Islet of Langerhans (tissue), 1 donor: ENCODE results near the gene ROBO4.

Experiments
- FAIRE-seq: peaks from one replicate; lab custom pipeline; 2011; peaks lifted over from hg19 to GRCh38; lab: Jason Lieb, UNC

ROBO4 gene

DNA sequence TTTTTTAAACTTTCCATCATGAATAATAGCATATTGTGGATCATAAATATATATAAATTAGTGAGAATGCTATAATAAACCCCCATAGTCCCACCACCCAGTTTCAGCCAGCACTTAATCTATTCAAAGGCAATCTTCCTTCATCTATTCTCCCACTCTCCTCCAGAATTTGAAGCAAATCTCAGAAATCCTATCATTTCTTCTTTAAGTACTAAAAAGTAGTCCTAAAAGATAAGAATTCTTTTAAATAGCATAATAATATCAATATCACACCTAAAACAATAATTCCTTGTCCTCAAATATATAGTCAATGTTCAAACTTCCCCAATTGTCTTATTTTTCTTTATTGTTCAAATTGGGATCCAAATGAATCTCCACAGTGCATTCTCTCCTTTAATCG is 57.0 kb downstream of the ROBO4 start:
- FAIRE-seq: no peak

DNA sequence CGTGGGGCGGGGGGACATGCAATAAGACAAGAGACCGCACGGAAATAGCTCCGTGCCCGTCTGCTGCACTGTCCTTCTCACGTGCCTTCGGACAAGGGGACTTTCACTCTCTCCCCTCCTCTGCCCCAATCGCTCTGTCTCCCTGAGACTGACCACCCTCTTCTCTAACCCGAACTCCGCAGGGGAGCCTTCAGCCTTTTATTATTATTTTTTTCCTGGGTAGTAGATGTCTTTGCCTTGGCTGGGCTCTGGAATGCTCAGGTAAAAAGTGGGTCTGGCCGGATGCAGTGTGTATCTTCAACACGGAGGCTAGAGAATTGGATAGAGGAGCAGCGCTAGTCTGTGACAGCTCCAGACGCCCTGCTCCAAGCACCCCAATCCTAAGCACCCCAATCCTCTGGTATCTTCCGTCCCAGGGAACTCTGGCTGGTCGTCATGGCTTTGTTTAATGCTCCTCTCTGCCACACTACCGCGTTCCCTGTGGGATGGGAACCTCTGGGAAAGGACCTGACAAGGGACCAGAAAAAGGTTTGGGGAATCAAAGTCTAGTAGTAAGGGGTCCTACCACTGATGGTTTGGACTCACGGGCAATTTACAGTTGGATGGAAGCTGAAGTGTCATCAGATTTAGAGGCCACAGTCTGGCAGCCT is 57.6 kb downstream of the ROBO4 start:
- no peak for FAIRE-seq

DNA sequence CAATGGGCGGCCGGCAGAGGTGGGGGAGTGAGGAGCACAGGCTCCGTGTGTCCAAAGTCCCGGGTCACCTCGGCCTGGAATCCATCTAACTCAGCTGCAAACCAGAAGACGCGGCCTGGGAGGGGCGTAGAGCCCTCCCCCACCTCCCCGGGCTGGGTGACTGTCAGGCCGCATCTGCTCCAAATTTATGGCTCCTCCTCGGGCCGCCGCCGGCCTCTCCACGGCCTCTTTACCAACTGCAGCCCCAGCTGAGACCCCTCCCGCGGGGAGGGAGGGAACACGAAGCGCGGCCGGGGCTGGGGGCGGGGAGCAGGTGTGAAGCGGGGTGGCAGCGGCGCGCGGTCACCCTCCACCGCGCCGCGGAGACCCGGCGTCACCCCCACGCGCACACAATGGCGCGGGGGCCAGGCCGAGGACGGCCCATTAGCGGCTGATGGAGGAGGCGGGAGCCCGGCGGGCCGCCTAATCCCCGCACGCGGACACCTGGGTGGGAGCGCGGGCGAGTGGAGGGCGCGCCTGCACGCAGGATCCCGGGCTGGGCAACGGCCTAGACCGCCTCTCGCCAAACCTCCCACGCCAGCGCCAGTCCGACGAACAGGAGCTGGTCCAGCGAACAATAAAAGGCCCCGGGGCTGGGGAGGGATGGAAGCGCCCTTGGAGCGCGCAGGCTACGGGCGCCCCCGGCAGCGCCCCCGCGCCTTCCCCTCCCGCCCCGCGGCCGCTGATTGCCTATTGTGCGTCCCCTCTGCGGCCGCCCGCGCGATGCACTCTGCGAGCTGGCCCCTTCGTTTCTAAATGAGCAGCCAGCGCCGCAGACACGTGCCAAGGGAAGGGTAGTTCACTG is 58.3 kb downstream of the ROBO4 start:
- no peak for FAIRE-seq

GRCh38 chr11:124838805-124839127 is 58.9 kb downstream of the ROBO4 start:
- no peak for FAIRE-seq

GRCh38 chr11:124837491-124837856 is 60.2 kb downstream of the ROBO4 start:
- no peak for FAIRE-seq

DNA sequence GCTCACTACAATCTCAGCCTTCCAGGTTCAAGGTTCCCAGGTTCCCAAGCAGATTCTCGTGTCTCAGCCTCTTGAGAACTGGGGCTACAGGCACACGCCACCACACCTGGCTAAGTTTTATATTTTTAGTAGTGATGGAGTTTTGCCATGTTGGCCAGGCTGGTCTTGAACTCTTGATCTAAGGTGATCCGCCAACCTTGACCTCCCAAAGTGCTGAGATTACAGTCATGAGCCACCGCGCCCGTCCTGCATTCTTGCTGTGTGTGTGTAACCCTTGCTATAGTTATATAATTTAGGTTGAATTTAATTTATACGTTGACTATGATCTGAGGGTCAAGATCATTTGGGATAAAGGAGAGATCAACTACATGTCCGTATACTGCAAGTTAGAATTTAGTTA is 61.7 kb downstream of the ROBO4 start:
- no peak for FAIRE-seq

- no peak for FAIRE-seq
Measured at GRCh38 chr11:124834526-124835180, 63.0 kb downstream of the ROBO4 start.
